BLaER1 (cell line): ENCODE measurements around the gene MRPS27.
"Not testable (repeated sequence)": the region's sequence is repeated elsewhere in the genome, so short reads cannot be mapped to it uniquely, and the experiment has no call there.

Experiments
- H3K27ac ChIP-seq: shearing (Covaris generic); formaldehyde crosslinking; 2 replicates; pipeline ENCODE4 v1.8.1; 2022
- H3K27me3 ChIP-seq: shearing (Covaris generic); formaldehyde crosslinking; 2 replicates; pipeline ENCODE4 v1.8.1; 2022
- H3K36me3 ChIP-seq: shearing (Covaris generic); formaldehyde crosslinking; 2 replicates; pipeline ENCODE4 v1.8.1; 2022
- H3K4me1 ChIP-seq: shearing (Covaris generic); formaldehyde crosslinking; 2 replicates; pipeline ENCODE4 v1.8.1; 2022
- H3K4me2 ChIP-seq: shearing (Covaris generic); formaldehyde crosslinking; 2 replicates; pipeline ENCODE4 v1.8.1; 2022
- H3K4me3 ChIP-seq: shearing (Covaris generic); formaldehyde crosslinking; 2 replicates; pipeline ENCODE4 v1.8.1; 2022
- H3K9ac ChIP-seq: shearing (Covaris generic); formaldehyde crosslinking; 2 replicates; pipeline ENCODE4 v1.8.1; 2022
- H3K9me3 ChIP-seq: shearing (Covaris generic); formaldehyde crosslinking; 2 replicates; pipeline ENCODE4 v1.8.1; 2022
- H4K20me1 ChIP-seq: shearing (Covaris generic); formaldehyde crosslinking; 2 replicates; pipeline ENCODE4 v1.8.1; 2022
- Cebpa-rat ChIP-seq: shearing (Covaris generic); IDR thresholded peaks from 2 replicates; pipeline ENCODE4 v1.8.1; 2022

The MRPS27 gene

GRCh38 chr5:72307968-72308852 lies 11.8 kb downstream of the MRPS27 start:
- H3K36me3 ChIP-seq: peaks cover 44% of the 10 kb centered on the region

GRCh38 chr5:72307573-72307967 lies 12.5 kb downstream of the MRPS27 start:
- Histone ChIP-seq H3K36me3 (peaks cover 43% of the 10 kb centered on the region), H3K9ac (peak overlapping the region; percentile 95), H3K27ac (peak overlapping the region; percentile 95), H3K4me3 (peak overlapping the region; percentile 89), H3K4me1 (peaks cover 33% of the 10 kb centered on the region), H3K4me2 (peak overlapping the region; percentile 90), H3K27me3 (no peaks in the 10 kb centered on the region), H4K20me1 (no peaks in the 10 kb centered on the region), H3K9me3 (no peaks in the 10 kb centered on the region)
- no peak for TF ChIP-seq Cebpa-rat

More at GRCh38 chr5:72307968-72308852, 11.8 kb downstream of the MRPS27 start:
- Histone ChIP-seq H3K9ac (peak overlapping the region; percentile 95), H3K4me2 (peak overlapping the region; percentile 90), H3K27me3 (no peaks in the 10 kb centered on the region), H3K27ac (peak overlapping the region; percentile 95), H3K4me3 (peak overlapping the region; percentile 89), H3K4me1 (peaks cover 33% of the 10 kb centered on the region), H3K9me3 (no peaks in the 10 kb centered on the region), H4K20me1 (no peaks in the 10 kb centered on the region)
- TF ChIP-seq Cebpa-rat: no peak

- no peak overlapping the region for H3K9ac ChIP-seq
- peaks cover 36% of the 10 kb centered on the region for H3K36me3 ChIP-seq
- H3K27me3 ChIP-seq: no peaks in the 10 kb centered on the region
- no peak for TF ChIP-seq Cebpa-rat
- H3K4me2 ChIP-seq: 0 out of 2 replicates have a peak overlapping the region, but pooled peaks have one; percentile 12
- no peaks in the 10 kb centered on the region for H3K9me3 ChIP-seq
- H3K4me1 ChIP-seq: peaks cover 42% of the 10 kb centered on the region
- no peak overlapping the region for H3K27ac ChIP-seq
- no peak overlapping the region for H3K4me3 ChIP-seq
- no peaks in the 10 kb centered on the region for H4K20me1 ChIP-seq
Measured at GRCh38 chr5:72305194-72306142, 14.6 kb downstream of the MRPS27 start.

GRCh38 chr5:72302171-72302570 lies 17.9 kb downstream of the MRPS27 start:
- H3K9me3 ChIP-seq: no peaks in the 10 kb centered on the region; the same call in 1 of the 2 replicates
- peaks cover 40% of the 10 kb centered on the region for H3K4me1 ChIP-seq
- H3K9ac ChIP-seq: no peak overlapping the region
- peaks cover 33% of the 10 kb centered on the region for H3K36me3 ChIP-seq
- H3K27ac ChIP-seq: no peak overlapping the region
- H3K4me2 ChIP-seq: no peak overlapping the region
- H3K27me3 ChIP-seq: no peaks in the 10 kb centered on the region
- TF ChIP-seq Cebpa-rat: no peak
- no peak overlapping the region for H3K4me3 ChIP-seq
- H4K20me1 ChIP-seq: no peaks in the 10 kb centered on the region

DNA sequence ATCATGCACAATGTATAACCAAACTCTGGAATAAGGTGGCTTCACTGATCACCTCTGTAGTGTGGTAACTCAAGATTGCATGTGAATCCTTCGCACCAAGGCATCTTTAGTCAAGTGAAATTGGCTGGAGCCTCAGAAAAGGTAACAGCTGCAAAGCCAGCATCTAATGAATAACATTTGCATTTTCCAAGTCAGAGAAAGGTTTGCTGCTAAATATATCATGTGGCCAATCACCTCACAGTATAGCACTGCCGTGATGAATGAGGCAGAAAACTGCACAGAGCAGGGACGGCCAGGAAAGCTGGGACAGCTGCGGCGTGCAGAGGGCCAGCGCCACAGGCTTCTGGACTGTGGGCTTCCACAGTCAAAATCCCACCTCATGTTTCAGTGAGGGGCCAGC lies 18.5 kb downstream of the MRPS27 start:
- TF ChIP-seq Cebpa-rat: no peak
- no peak overlapping the region for H3K4me3 ChIP-seq
- no peaks in the 10 kb centered on the region for H4K20me1 ChIP-seq
- no peak overlapping the region for H3K9ac ChIP-seq
- H3K4me1 ChIP-seq: peaks cover 42% of the 10 kb centered on the region
- no peak overlapping the region for H3K27ac ChIP-seq
- peaks cover 37% of the 10 kb centered on the region for H3K36me3 ChIP-seq
- no peak overlapping the region for H3K4me2 ChIP-seq
- H3K27me3 ChIP-seq: no peaks in the 10 kb centered on the region
- no peaks in the 10 kb centered on the region; the same call in 1 of the 2 replicates for H3K9me3 ChIP-seq

DNA sequence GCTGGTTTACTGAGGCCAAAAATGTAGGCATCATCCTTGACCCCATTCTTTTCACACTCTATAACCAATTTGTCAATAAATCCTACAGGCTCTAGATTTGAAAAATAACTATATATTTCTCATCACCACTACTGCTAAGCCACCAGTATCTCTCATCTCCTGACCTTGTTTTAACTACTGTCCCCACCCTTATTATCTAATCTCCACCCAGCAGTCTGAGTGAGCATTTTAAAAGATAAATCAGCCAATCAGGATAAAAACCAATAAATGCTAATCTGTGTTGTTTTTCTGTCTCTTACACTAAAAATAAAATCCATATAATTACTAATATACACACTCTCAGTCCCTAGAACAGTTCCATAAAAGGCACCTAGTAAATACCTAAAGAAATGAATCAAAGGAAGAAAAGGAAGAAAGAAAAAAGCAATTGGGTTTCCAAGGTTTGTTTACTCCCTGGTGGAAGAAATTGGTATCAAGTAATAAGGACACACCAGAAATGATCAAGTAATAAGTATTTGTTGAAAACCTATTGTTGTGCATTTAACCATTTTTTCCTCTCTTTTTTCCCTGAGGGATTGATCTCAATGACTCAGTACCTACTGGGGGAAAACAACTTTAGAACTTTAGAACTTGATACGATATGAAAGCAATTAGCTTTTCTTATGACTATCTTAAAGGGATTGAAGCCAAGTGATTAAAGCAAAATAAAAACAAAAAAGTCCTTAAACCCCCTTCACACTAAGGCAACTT lies 19.3 kb downstream of the MRPS27 start:
- H3K4me1 ChIP-seq: peaks cover 48% of the 10 kb centered on the region
- no peak overlapping the region for H3K27ac ChIP-seq
- H3K36me3 ChIP-seq: peaks cover 41% of the 10 kb centered on the region
- no peak for TF ChIP-seq Cebpa-rat
- no peak overlapping the region for H3K4me2 ChIP-seq
- no peaks in the 10 kb centered on the region; the same call in 1 of the 2 replicates for H3K9me3 ChIP-seq
- no peak overlapping the region for H3K4me3 ChIP-seq
- H3K9ac ChIP-seq: no peak overlapping the region
- H4K20me1 ChIP-seq: no peaks in the 10 kb centered on the region
- H3K27me3 ChIP-seq: no peaks in the 10 kb centered on the region

- Histone ChIP-seq H3K9ac (no peak overlapping the region), H3K36me3 (peaks cover 44% of the 10 kb centered on the region), H3K4me1 (peaks cover 53% of the 10 kb centered on the region), H3K4me2 (no peak overlapping the region), H3K27ac (no peak overlapping the region), H3K9me3 (no peaks in the 10 kb centered on the region; the same call in 1 of the 2 replicates), H4K20me1 (no peaks in the 10 kb centered on the region), H3K27me3 (no peaks in the 10 kb centered on the region), H3K4me3 (no peak overlapping the region)
- no peak for TF ChIP-seq Cebpa-rat
Measured at GRCh38 chr5:72298711-72299110, 21.3 kb downstream of the MRPS27 start.

DNA sequence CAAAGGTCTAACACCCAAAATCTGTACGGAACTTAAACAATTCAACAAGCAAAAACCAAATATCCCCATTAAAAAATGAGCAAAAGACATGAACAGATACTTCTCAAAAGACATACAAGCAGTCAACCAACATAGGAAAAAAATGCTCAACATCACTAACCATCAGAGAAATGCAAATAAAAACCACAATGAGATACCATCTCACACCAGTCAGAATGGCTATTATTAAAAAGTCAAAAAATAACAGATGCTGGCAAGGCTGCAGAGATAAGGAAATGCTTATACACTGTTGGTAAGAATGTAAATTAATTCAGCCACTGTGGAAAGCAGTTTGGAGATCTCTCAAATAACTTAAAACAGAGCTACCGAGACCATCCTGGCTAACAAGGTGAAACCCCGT lies 21.9 kb downstream of the MRPS27 start:
- not testable (repeated sequence) for H3K4me3 ChIP-seq, H3K9ac ChIP-seq, H3K27me3 ChIP-seq, H3K9me3 ChIP-seq, H4K20me1 ChIP-seq, H3K27ac ChIP-seq
- H3K4me2 ChIP-seq: peak overlapping the region; percentile 33
- H3K4me1 ChIP-seq: peaks cover 58% of the 10 kb centered on the region
- H3K36me3 ChIP-seq: peaks cover 44% of the 10 kb centered on the region

- peak overlapping the region; percentile 59 for H3K4me2 ChIP-seq
Measured at GRCh38 chr5:72296256-72296655, 23.8 kb downstream of the MRPS27 start.

More at GRCh38 chr5:72296256-72296655, 23.8 kb downstream of the MRPS27 start:
- Histone ChIP-seq H3K27me3 (no peaks in the 10 kb centered on the region), H3K36me3 (peaks cover 38% of the 10 kb centered on the region), H3K4me3 (no peak overlapping the region), H3K4me1 (peaks cover 60% of the 10 kb centered on the region), H4K20me1 (no peaks in the 10 kb centered on the region), H3K9ac (no peak overlapping the region), H3K27ac (peak overlapping the region; percentile 42; the same call in 1 of the 2 replicates), H3K9me3 (no peaks in the 10 kb centered on the region; the same call in 1 of the 2 replicates)
- TF ChIP-seq Cebpa-rat: no peak
